Naive B cell (primary cell): ENCODE measurements around the gene TXNIP. TPM values are rescaled to one million over a fixed set of nuclear protein-coding genes. Genes with fewer than 3 reads are reported as not detected.

ENCODE experiments used
- ATAC-seq, 2 donors: fragments of 150-1000 bp; cut with Tn5 transposase; 2 replicates each; pipeline ENCODE4 v1.10.0; 2021; ENCODE audit warnings: low read depth in 2 of 2, mild to moderate bottlenecking in 2 of 2, moderate library complexity in 2 of 2
- DNase-seq: peaks from one replicate; pipeline ENCODE4 v3.0.0; 2022
- H3K27ac Mint-ChIP-seq, 6 donors: one replicate each; pipeline ENCODE4 v1.8.0; 2020 to 2022; ENCODE audit warnings: mild to moderate bottlenecking in 6 of 6, mixed read lengths in 6 of 6, moderate library complexity in 5 of 6, inconsistent platforms in 2 of 6
- H3K27me3 Mint-ChIP-seq, 3 donors: one replicate each; pipeline ENCODE4 v1.8.0; 2021 to 2022; ENCODE audit warnings: mixed read lengths in 3 of 3, mild to moderate bottlenecking in 1 of 3
- H3K36me3 Mint-ChIP-seq, 2 donors: one replicate each; pipeline ENCODE4 v1.8.0; 2020 to 2022; ENCODE audit warnings: mixed read lengths in 2 of 2, inconsistent platforms in 1 of 2, mild to moderate bottlenecking in 1 of 2
- H3K4me1 Mint-ChIP-seq, 3 donors: one replicate each; pipeline ENCODE4 v1.8.0; 2020 to 2022; ENCODE audit warnings: mixed read lengths in 3 of 3, inconsistent platforms in 1 of 3, mild to moderate bottlenecking in 1 of 3, moderate library complexity in 1 of 3
- H3K4me3 Mint-ChIP-seq, 8 donors: one replicate each; pipeline ENCODE4 v1.8.0; 2020 to 2022; ENCODE audit warnings: mild to moderate bottlenecking in 8 of 8, mixed read lengths in 8 of 8, moderate library complexity in 8 of 8, inconsistent platforms in 2 of 8
- H3K9me3 Mint-ChIP-seq, 7 donors: one replicate each; pipeline ENCODE4 v1.8.0; 2020 to 2022; ENCODE audit warnings: mixed read lengths in 7 of 7, mild to moderate bottlenecking in 5 of 7, inconsistent platforms in 2 of 7, moderate library complexity in 1 of 7
- polyA plus RNA-seq, 6 donors: library from polyadenylated mRNA; unstranded; fragments of 300-500 nt; fragmentation: Illumina TruSeq; gene quantifications; one replicate each; pipeline ENCODE4 v1.2.3, GENCODE V29; 2021; ENCODE audit warnings: low read depth in 6 of 6

The TXNIP gene
- polyA plus RNA-seq, 6 donors from 2014 or later: 2,524 to 6,933 (median 5,735) TPM

- H3K4me3 Mint-ChIP-seq: no peak overlapping the region
- H3K27me3 Mint-ChIP-seq: no peaks in the 10 kb centered on the region
These were observed 44.9 kb downstream of the TXNIP start for GRCh38 chr1:145951526-145951925.

GRCh38 chr1:145949219-145949618, 47.2 kb downstream of the TXNIP start:
- H3K4me1 Mint-ChIP-seq: peaks cover 13 to 20% (median 14%) of the 10 kb centered on the region in 3 donors
- H3K4me3 Mint-ChIP-seq: no peak overlapping the region
- no peaks in the 10 kb centered on the region for H3K27me3 Mint-ChIP-seq
- H3K9me3 Mint-ChIP-seq: no peaks in the 10 kb centered on the region
- peaks cover 0 to 9% of the 10 kb centered on the region in 2 donors for H3K36me3 Mint-ChIP-seq
- no peak for ATAC-seq
- H3K27ac Mint-ChIP-seq: no peak overlapping the region
- DNase-seq: no peak

More at GRCh38 chr1:145951526-145951925, 44.9 kb downstream of the TXNIP start:
- ATAC-seq: no peak
- peaks cover 0 to 6% of the 10 kb centered on the region in 2 donors for H3K36me3 Mint-ChIP-seq
- no peak overlapping the region for H3K27ac Mint-ChIP-seq
- peaks cover 26 to 37% (median 36%) of the 10 kb centered on the region in 3 donors for H3K4me1 Mint-ChIP-seq
- no peaks in the 10 kb centered on the region for H3K9me3 Mint-ChIP-seq
- DNase-seq: no peak

GRCh38 chr1:145947551-145947950, 48.8 kb downstream of the TXNIP start:
- no peaks in the 10 kb centered on the region for H3K27me3 Mint-ChIP-seq
- peaks cover 7 to 19% of the 10 kb centered on the region in 2 donors for H3K36me3 Mint-ChIP-seq
- H3K4me3 Mint-ChIP-seq: no peak overlapping the region
- H3K27ac Mint-ChIP-seq: no peak overlapping the region
- ATAC-seq: no peak
- H3K4me1 Mint-ChIP-seq: peaks cover 5 to 17% (median 15%) of the 10 kb centered on the region in 3 donors
- no peaks in the 10 kb centered on the region for H3K9me3 Mint-ChIP-seq
- DNase-seq: no peak

- Mint-ChIP-seq H3K27ac (peak overlapping the region in 1 of 6 donors; percentile 39), H3K36me3 (peaks cover 13 to 21% of the 10 kb centered on the region in 2 donors), H3K27me3 (no peaks in the 10 kb centered on the region), H3K4me1 (peaks cover 5 to 16% (median 10%) of the 10 kb centered on the region in 3 donors), H3K4me3 (no peak overlapping the region), H3K9me3 (no peaks in the 10 kb centered on the region)
- DNase-seq (no peak), ATAC-seq (no peak)
These were observed 49.8 kb downstream of the TXNIP start for GRCh38 chr1:145946477-145946986.

GRCh38 chr1:145944532-145944931, 51.8 kb downstream of the TXNIP start:
- ATAC-seq (no peak), DNase-seq (no peak)
- H3K4me3 Mint-ChIP-seq: no peak overlapping the region
- H3K36me3 Mint-ChIP-seq: peaks cover 13 to 19% of the 10 kb centered on the region in 2 donors
- H3K9me3 Mint-ChIP-seq: no peaks in the 10 kb centered on the region
- peaks cover 3 to 11% (median 5%) of the 10 kb centered on the region in 3 donors for H3K4me1 Mint-ChIP-seq
- H3K27ac Mint-ChIP-seq: peak overlapping the region in 2 of 6 donors; percentile 30 to 44
- no peaks in the 10 kb centered on the region for H3K27me3 Mint-ChIP-seq

GRCh38 chr1:145942871-145943270, 53.5 kb downstream of the TXNIP start:
- no peak for DNase-seq

More at GRCh38 chr1:145942871-145943270, 53.5 kb downstream of the TXNIP start:
- Mint-ChIP-seq H3K9me3 (no peaks in the 10 kb centered on the region), H3K27me3 (no peaks in the 10 kb centered on the region), H3K36me3 (peaks cover 13 to 19% of the 10 kb centered on the region in 2 donors), H3K4me1 (peaks cover 0 to 6% (median 0%) of the 10 kb centered on the region in 3 donors), H3K4me3 (no peak overlapping the region), H3K27ac (peak overlapping the region in 2 of 6 donors; percentile 23 to 61)
- no peak for ATAC-seq

Other genes starting within 250 kb of the TXNIP start
- gene RNF115, start 172.5 kb downstream of the TXNIP start, polyA plus RNA-seq: 1 to 10 TPM; 4.0 to 6.8 (median 4.6) TPM
- 100 to 1,000 TPM in 1 of 6 donors, 10 to 100 TPM in 5; 47.6 to 114 (median 63.3) TPM for gene POLR3C, start 172.4 kb downstream of the TXNIP start, polyA plus RNA-seq
- gene NUDT17, start 150.9 kb downstream of the TXNIP start, polyA plus RNA-seq: 1 to 10 TPM in 5 of 6 donors, under 1 TPM in 1; 0.26 to 5.9 (median 2.9) TPM
- 10 to 100 TPM in 3 of 6 donors, 1 to 10 TPM in 3; 9.2 to 17.0 (median 10.9) TPM for gene PIAS3, start 137.5 kb downstream of the TXNIP start, polyA plus RNA-seq
- gene ANKRD35, start 110.7 kb downstream of the TXNIP start, polyA plus RNA-seq: not detected
- under 1 TPM in 1 of 6 donors, not detected in 5; 0.20 TPM for gene ITGA10, start 86.5 kb downstream of the TXNIP start, polyA plus RNA-seq
- 10 to 100 TPM; 37.9 to 50.8 (median 49.6) TPM for gene PEX11B, start 77.9 kb downstream of the TXNIP start, polyA plus RNA-seq
- 100 to 1,000 TPM; 140 to 220 (median 158) TPM for gene RBM8A, start 69.1 kb downstream of the TXNIP start, polyA plus RNA-seq
- 10 to 100 TPM; 10.6 to 14.2 (median 12.7) TPM for gene LIX1L, start 38.6 kb downstream of the TXNIP start, polyA plus RNA-seq
- gene ANKRD34A, start 32.0 kb downstream of the TXNIP start, polyA plus RNA-seq: under 1 TPM in 2 of 6 donors, not detected in 4; 0.15 to 0.27 TPM
- 100 to 1,000 TPM in 1 of 6 donors, 10 to 100 TPM in 5; 79.5 to 202 (median 91.7) TPM for gene POLR3GL, start 31.9 kb downstream of the TXNIP start, polyA plus RNA-seq
- not detected for gene HJV, start 25.2 kb upstream of the TXNIP start, polyA plus RNA-seq
- gene NBPF10, start 148.2 kb upstream of the TXNIP start, polyA plus RNA-seq: under 1 TPM; 0.20 to 0.62 (median 0.23) TPM
- 10 to 100 TPM; 54.2 to 82.4 (median 63.3) TPM for gene NOTCH2NLA, start 232.4 kb upstream of the TXNIP start, polyA plus RNA-seq